IMR-90 (cell line): ENCODE results near the gene MSH2. TPM values are rescaled to one million over a fixed set of nuclear protein-coding genes. Genes with fewer than 3 reads are reported as not detected.

Experiments
- ATAC-seq: fragments of 200-7000 bp; cut with Tn5 transposase; 2 replicates; pipeline ENCODE4 v1.9.1; 2020; ENCODE audit warnings: low read depth, mild to moderate bottlenecking, moderate library complexity
- BruUV-seq: library from RNA; stranded (reverse); fragments of 400-500 nt; replicated peaks from 2 replicates; lab custom pipeline; 2021; lab: Mats Ljungman, UMichigan
- CTCF ChIA-PET: fragments of 300-600 bp; formaldehyde crosslinking; extraction: SDS; loops from one replicate; lab custom pipeline; 2021; ENCODE audit warnings: antibody characterized with exemption; lab: Yijun Ruan, JAX
- POLR2A ChIA-PET: fragments of 300-600 bp; sonication (Branson Sonifier 250); formaldehyde crosslinking; loops from one replicate; lab custom pipeline; 2022; ENCODE audit warnings: antibody characterized with exemption; ENCODE audit not compliant: unreplicated experiment; lab: Charles Lee
- DNase-seq: peaks from one replicate; pipeline ENCODE4 v3.0.0; 2013
- H2AFZ ChIP-seq: replicated peaks from 2 replicates; pipeline ENCODE3; 2013; ENCODE audit warnings: low read length, mild to moderate bottlenecking; ENCODE audit not compliant: poor library complexity
- H2AK5ac ChIP-seq: 2 replicates; pipeline ENCODE4 v1.6.1; 2013; ENCODE audit warnings: low read depth, low read length, inconsistent platforms
- H2AK9ac ChIP-seq: replicated peaks from 2 replicates; pipeline ENCODE3; 2013; ENCODE audit warnings: mild to moderate bottlenecking, low read depth, low read length, moderate library complexity; ENCODE audit not compliant: poor library complexity
- H2BK120ac ChIP-seq: 2 replicates; pipeline ENCODE4 v1.6.1; 2013; ENCODE audit warnings: low read depth, low read length, inconsistent platforms
- H2BK15ac ChIP-seq: 3 replicates; pipeline ENCODE4 v1.6.1; 2013; ENCODE audit warnings: low read depth, low read length, inconsistent platforms
- H2BK20ac ChIP-seq: 2 replicates; pipeline ENCODE4 v1.6.1; 2013; ENCODE audit warnings: low read depth, mild to moderate bottlenecking, inconsistent platforms, low read length, moderate library complexity
- H2BK5ac ChIP-seq: 2 replicates; pipeline ENCODE4 v1.6.1; 2013; ENCODE audit warnings: mild to moderate bottlenecking, low read depth, low read length, inconsistent platforms; ENCODE audit not compliant: poor library complexity, severe bottlenecking
- H3K14ac ChIP-seq: replicated peaks from 2 replicates; pipeline ENCODE4 v1.6.1; 2013; ENCODE audit warnings: low read depth, low read length, inconsistent platforms
- H3K18ac ChIP-seq: 2 replicates; pipeline ENCODE4 v1.6.1; 2013; ENCODE audit warnings: low read depth, low read length, control low read depth
- H3K23ac ChIP-seq: 2 replicates; pipeline ENCODE4 v1.6.1; 2013; ENCODE audit warnings: low read depth, low read length, inconsistent platforms
- H3K27ac ChIP-seq: 2 replicates; pipeline ENCODE4 v1.5.1; 2013; ENCODE audit warnings: mild to moderate bottlenecking, control low read depth, low read length; ENCODE audit not compliant: insufficient read depth
- H3K27me3 ChIP-seq: 2 replicates; pipeline ENCODE4 v1.6.1; 2013; ENCODE audit warnings: low read length; ENCODE audit not compliant: control insufficient read depth, insufficient read depth
- H3K36me3 ChIP-seq: 2 replicates; pipeline ENCODE4 v1.6.1; 2013; ENCODE audit warnings: low read length, mixed read lengths; ENCODE audit not compliant: control insufficient read depth, insufficient read depth
- H3K4ac ChIP-seq: 2 replicates; pipeline ENCODE4 v1.6.1; 2013; ENCODE audit warnings: low read depth, low read length, inconsistent platforms
- H3K4me1 ChIP-seq: 2 replicates; pipeline ENCODE4 v1.6.1; 2013; ENCODE audit warnings: low read length, mixed read lengths; ENCODE audit not compliant: control insufficient read depth, insufficient read depth
- H3K4me2 ChIP-seq: 2 replicates; pipeline ENCODE4 v1.6.1; 2013; ENCODE audit warnings: low read depth, mild to moderate bottlenecking, control low read depth, low read length, moderate library complexity
- H3K4me3 ChIP-seq: 2 replicates; pipeline ENCODE4 v1.5.1; 2013; ENCODE audit warnings: low read depth, mild to moderate bottlenecking, control low read depth, low read length, moderate library complexity; ENCODE audit not compliant: insufficient read depth
- H3K56ac ChIP-seq: 2 replicates; pipeline ENCODE4 v1.6.1; 2013; ENCODE audit warnings: low read length, inconsistent platforms; ENCODE audit not compliant: insufficient read depth; ENCODE audit errors: extremely low read depth
- H3K79me1 ChIP-seq, 2 experiments: 2 replicates each; pipeline ENCODE4 v1.6.1; 2013; ENCODE audit warnings: low read length in 2 of 2, inconsistent platforms in 1 of 2, low read depth in 1 of 2
- H3K9ac ChIP-seq: 2 replicates; pipeline ENCODE4 v1.6.1; 2013; ENCODE audit warnings: low read depth, low read length, control low read depth
- H3K9me1 ChIP-seq: 2 replicates; pipeline ENCODE4 v1.6.1; 2013; ENCODE audit warnings: low read length, inconsistent platforms; ENCODE audit not compliant: insufficient read depth
- H3K9me3 ChIP-seq: 2 replicates; pipeline ENCODE4 v1.6.1; 2013; ENCODE audit warnings: low read length; ENCODE audit not compliant: control insufficient read depth, insufficient read depth
- H4K20me1 ChIP-seq: 2 replicates; pipeline ENCODE4 v1.6.1; 2013; ENCODE audit warnings: low read length, inconsistent platforms; ENCODE audit not compliant: insufficient read depth
- H4K5ac ChIP-seq: 2 replicates; pipeline ENCODE4 v1.6.1; 2013; ENCODE audit warnings: mild to moderate bottlenecking, low read depth, low read length, control low read depth
- H4K8ac ChIP-seq, 2 experiments: 2 replicates each; pipeline ENCODE4 v1.6.1; 2013; ENCODE audit warnings: low read depth in 2 of 2, low read length in 2 of 2, control low read depth in 1 of 2, inconsistent platforms in 1 of 2
- H4K91ac ChIP-seq: 2 replicates; pipeline ENCODE4 v1.6.1; 2013; ENCODE audit warnings: low read depth, low read length, inconsistent platforms; ENCODE audit not compliant: insufficient read depth
- BHLHE40 ChIP-seq: fragments of 150-350 bp; IDR thresholded peaks from 2 replicates; pipeline ENCODE4 v1.6.1; 2016; ENCODE audit warnings: mild to moderate bottlenecking, low read depth, low read length
- CEBPB ChIP-seq: IDR thresholded peaks from 2 replicates; pipeline ENCODE4 v1.6.1; 2012; ENCODE audit warnings: low read depth, low read length, improper control_type of control experiment
- CHD1 ChIP-seq: IDR thresholded peaks from 2 replicates; pipeline ENCODE4 v1.6.1; 2012; ENCODE audit warnings: low read depth, low read length, improper control_type of control experiment
- CTCF ChIP-seq: conservative IDR thresholded peaks from 2 replicates; pipeline ENCODE4 v1.5.1; 2012; ENCODE audit warnings: mild to moderate bottlenecking, low read depth, low read length, improper control_type of control experiment
- ELK1 ChIP-seq: fragments of 150-350 bp; IDR thresholded peaks from 2 replicates; pipeline ENCODE4 v1.6.1; 2016; ENCODE audit warnings: low read depth, mild to moderate bottlenecking, low read length, moderate library complexity, borderline replicate concordance
- FOS ChIP-seq: fragments of 150-350 bp; IDR thresholded peaks from 2 replicates; pipeline ENCODE4 v1.6.1; 2016; ENCODE audit warnings: low read depth, low read length
- MAFK ChIP-seq: IDR thresholded peaks from 2 replicates; pipeline ENCODE4 v1.6.1; 2012; ENCODE audit warnings: low read depth, low read length, improper control_type of control experiment
- MAZ ChIP-seq: IDR thresholded peaks from 2 replicates; pipeline ENCODE4 v1.6.1; 2012; ENCODE audit warnings: low read depth, mild to moderate bottlenecking, low read length, improper control_type of control experiment, moderate library complexity, borderline replicate concordance
- MXI1 ChIP-seq: IDR thresholded peaks from 2 replicates; pipeline ENCODE4 v1.6.1; 2012; ENCODE audit warnings: low read depth, mild to moderate bottlenecking, low read length, moderate library complexity, borderline replicate concordance
- NFE2L2 ChIP-seq: fragments of 150-350 bp; IDR thresholded peaks from 2 replicates; pipeline ENCODE4 v1.6.1; 2016; ENCODE audit warnings: low read depth, mild to moderate bottlenecking, low read length
- POLR2A ChIP-seq: IDR thresholded peaks from 2 replicates; pipeline ENCODE4 v1.6.1; 2012; ENCODE audit warnings: mild to moderate bottlenecking, low read depth, low read length
- RAD21 ChIP-seq: IDR thresholded peaks from 2 replicates; pipeline ENCODE4 v1.6.1; 2012; ENCODE audit warnings: low read length, improper control_type of control experiment
- RCOR1 ChIP-seq: IDR thresholded peaks from 2 replicates; pipeline ENCODE4 v1.6.1; 2012; ENCODE audit warnings: mild to moderate bottlenecking, low read length, improper control_type of control experiment; ENCODE audit not compliant: insufficient replicate concordance
- RFX5 ChIP-seq: IDR thresholded peaks from 2 replicates; pipeline ENCODE4 v1.8.0; 2012; ENCODE audit warnings: low read depth, mild to moderate bottlenecking, low read length, moderate library complexity
- SMC3 ChIP-seq: fragments of 150-350 bp; IDR thresholded peaks from 2 replicates; pipeline ENCODE4 v1.6.1; 2016; ENCODE audit warnings: low read depth, mild to moderate bottlenecking, antibody characterized with exemption, low read length, moderate library complexity
- WGBS, 2 experiments: methylation state at CpG; one replicate each; pipeline versions ENCODE4 v1.1.5 to v1.1.7; 2013; ENCODE audit warnings: missing lambda C conversion rate in 2 of 2; ENCODE audit not compliant: insufficient read length in 1 of 2; ENCODE audit errors: extremely low coverage in 2 of 2; 5-methylcytosine and 5-hydroxymethylcytosine counted together
- dilution Hi-C: fragments of 300-500 bp; cut with HindIII; formaldehyde crosslinking; loops from one replicate; pipeline ENCODE4 v1.14.3; 2018; ENCODE audit warnings: low sequenced_read_pairs; ENCODE audit not compliant: unreplicated experiment
- in situ Hi-C: fragments of 300-500 bp; cut with MboI; formaldehyde crosslinking; loops from 3 replicates; pipeline ENCODE4 v1.14.3; 2019; ENCODE audit warnings: low sequenced_read_pairs, inconsistent platforms, mixed read lengths
- intact Hi-C: fragments of 100-400 bp; cut with micrococcal nuclease; formaldehyde crosslinking; loops from 2 replicates; pipeline ENCODE4 v1.10.0; 2022
- polyA plus RNA-seq, 3 experiments: library from polyadenylated mRNA; depleted of rRNA; stranded (reverse); fragments of >200 nt; gene quantifications; 2 replicates each; pipeline ENCODE4 v1.2.3, GENCODE V29; 2012; ENCODE audit warnings: low replicate concordance in 1 of 3
- total RNA-seq: library from RNA; depleted of rRNA; stranded (reverse); fragments of >200 nt; gene quantifications from 2 replicates; pipeline ENCODE4 v1.2.3, GENCODE V29; 2012
- TF ChIP-seq, protein P1 (sequence below): fragments of 150-350 bp; IDR thresholded peaks from 2 replicates; pipeline ENCODE4 v1.6.1; 2017; ENCODE audit warnings: mild to moderate bottlenecking, antibody characterized with exemption, low read length, low read depth

The MSH2 gene
- total and polyA plus RNA-seq, 2 of the 4 experiments (the other 2 are of a cell fraction): 13.8 to 22.6 TPM

DNA sequence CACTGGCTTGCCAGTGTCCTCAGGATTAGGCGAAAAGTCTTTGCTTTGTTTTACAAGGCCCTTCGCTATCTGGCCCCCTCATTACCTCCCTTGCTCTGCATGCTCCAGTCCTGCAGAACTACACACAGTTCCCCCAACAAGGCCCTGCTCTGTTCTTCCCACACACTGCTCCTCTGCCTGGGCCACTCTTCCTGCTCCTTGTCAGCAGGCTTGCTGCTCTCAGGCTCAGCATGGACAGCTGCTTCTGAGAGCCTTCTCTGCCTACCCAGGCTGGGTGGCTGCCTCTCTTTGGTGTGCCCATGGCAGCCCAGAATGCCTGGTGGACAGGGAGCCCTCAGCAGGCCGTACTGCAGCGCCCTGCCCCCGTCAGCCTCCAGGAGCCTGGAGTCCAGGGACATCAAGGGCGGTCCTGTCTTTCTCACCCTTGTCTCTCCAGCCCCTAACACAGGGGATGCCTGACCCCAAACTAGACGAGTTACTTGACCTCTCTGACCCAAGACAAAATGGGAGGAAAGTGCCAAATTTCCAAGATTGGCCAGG lies 111.1 kb downstream of the MSH2 start:
- CTCF ChIA-PET: no interaction called here
- H3K4me1 ChIP-seq: peaks cover 4% of the 10 kb centered on the region

More for the DNA sequence above, 111.1 kb downstream of the MSH2 start:
- WGBS, 2 experiments: 92% methylated on average over 2 of the region's 7 CpGs; no CpG with 5 or more reads in 1 of the 2 experiments
- BruUV-seq: no TSS peak
- no peak overlapping the region for H3K23ac ChIP-seq
- no peak overlapping the region for H2BK120ac ChIP-seq
- no peak overlapping the region for H2AK5ac ChIP-seq
- no peak overlapping the region for H3K18ac ChIP-seq
- no peak overlapping the region for H3K9ac ChIP-seq
- H2BK5ac ChIP-seq: no peak overlapping the region
- no peaks in the 10 kb centered on the region for H4K20me1 ChIP-seq
- DNase-seq (no peak), ATAC-seq (no peak)
- H3K14ac ChIP-seq: no peak overlapping the region
- H3K27ac ChIP-seq: no peak overlapping the region
- no peak overlapping the region for H2AK9ac ChIP-seq
- no peaks in the 10 kb centered on the region for H3K79me1 ChIP-seq
- dilution Hi-C loops: no loop called here
- H3K36me3 ChIP-seq: no peaks in the 10 kb centered on the region
- H3K4me3 ChIP-seq: no peak overlapping the region
- peaks cover 11% of the 10 kb centered on the region; the same call in 1 of the 2 replicates for H3K9me1 ChIP-seq
- H3K56ac ChIP-seq: no peak overlapping the region
- no peak overlapping the region for H4K5ac ChIP-seq
- intact Hi-C loops: no loop called here
- no peaks in the 10 kb centered on the region for H3K9me3 ChIP-seq
- POLR2A ChIA-PET: no interaction called here
- no peak overlapping the region for H2BK15ac ChIP-seq
- no peak overlapping the region for H3K4me2 ChIP-seq
- no peak overlapping the region for H4K91ac ChIP-seq
- peaks cover 5% of the 10 kb centered on the region; the same call in 1 of the 2 replicates for H3K27me3 ChIP-seq
- TF ChIP-seq ELK1: no peak
- no peak for TF ChIP-seq RFX5
- no peak for TF ChIP-seq FOS
- TF ChIP-seq POLR2A: no peak
- no peak for TF ChIP-seq SMC3
- TF ChIP-seq, protein P1, sequence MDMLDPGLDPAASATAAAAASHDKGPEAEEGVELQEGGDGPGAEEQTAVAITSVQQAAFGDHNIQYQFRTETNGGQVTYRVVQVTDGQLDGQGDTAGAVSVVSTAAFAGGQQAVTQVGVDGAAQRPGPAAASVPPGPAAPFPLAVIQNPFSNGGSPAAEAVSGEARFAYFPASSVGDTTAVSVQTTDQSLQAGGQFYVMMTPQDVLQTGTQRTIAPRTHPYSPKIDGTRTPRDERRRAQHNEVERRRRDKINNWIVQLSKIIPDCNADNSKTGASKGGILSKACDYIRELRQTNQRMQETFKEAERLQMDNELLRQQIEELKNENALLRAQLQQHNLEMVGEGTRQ: no peak
- TF ChIP-seq MAFK: no peak
- TF ChIP-seq RCOR1: no peak
- no peak for TF ChIP-seq CEBPB
- no peak for TF ChIP-seq BHLHE40
- no peak for TF ChIP-seq MAZ
- TF ChIP-seq NFE2L2: no peak
- TF ChIP-seq MXI1: no peak
- no peak for TF ChIP-seq CHD1
- TF ChIP-seq CTCF: no peak
- TF ChIP-seq RAD21: no peak
- no peak overlapping the region for H2AFZ ChIP-seq
- in situ Hi-C loops: no loop called here
- H3K4ac ChIP-seq: no peak overlapping the region
- no peak overlapping the region for H2BK20ac ChIP-seq
- no peak overlapping the region for H4K8ac ChIP-seq
